Aorta (tissue), 5 donors: Measurements from ENCODE around the gene PLA2G4D. TPM values are rescaled to one million over a fixed set of nuclear protein-coding genes. Genes with fewer than 3 reads are reported as not detected.

Source experiments
- ATAC-seq: fragments of 200-7000 bp; cut with Tn5 transposase; one replicate; pipeline ENCODE4 v1.9.1; 2022; ENCODE audit warnings: moderate library complexity; ENCODE audit not compliant: low FRiP score
- DNase-seq, 2 donors: peaks; one replicate each; pipeline ENCODE4 v3.0.0-alpha.2; 2020
- H3K27ac ChIP-seq, 2 donors: one replicate each; pipeline ENCODE4 v1.5.1; 2013; ENCODE audit warnings: low read length in 2 of 2, mild to moderate bottlenecking in 2 of 2, moderate library complexity in 2 of 2, control low read depth in 1 of 2, inconsistent platforms in 1 of 2, low read depth in 1 of 2
- H3K27me3 ChIP-seq, 2 donors: one replicate each; pipeline ENCODE4 v1.6.1; 2013; ENCODE audit warnings: control low read depth in 1 of 2, low read length in 1 of 2, mild to moderate bottlenecking in 1 of 2, moderate library complexity in 1 of 2; ENCODE audit not compliant: insufficient read depth in 2 of 2, control insufficient read depth in 1 of 2
- H3K36me3 ChIP-seq, 2 donors: one replicate each; pipeline ENCODE4 v1.6.1; 2013; ENCODE audit warnings: control low read depth in 1 of 2, low read length in 1 of 2, mild to moderate bottlenecking in 1 of 2; ENCODE audit not compliant: insufficient read depth in 2 of 2, control insufficient read depth in 1 of 2
- H3K4me1 ChIP-seq, 2 donors: one replicate each; pipeline ENCODE4 v1.6.1; 2013; ENCODE audit warnings: low read length in 2 of 2, control low read depth in 1 of 2, mild to moderate bottlenecking in 1 of 2, moderate library complexity in 1 of 2; ENCODE audit not compliant: insufficient read depth in 2 of 2, control insufficient read depth in 1 of 2
- H3K4me3 ChIP-seq, 2 donors: one replicate each; pipeline ENCODE4 v1.5.1; 2013; ENCODE audit warnings: low read length in 2 of 2, control low read depth in 1 of 2, mild to moderate bottlenecking in 1 of 2
- H3K9me3 ChIP-seq: one replicate; pipeline ENCODE4 v1.6.1; 2013; ENCODE audit warnings: mild to moderate bottlenecking, low read length; ENCODE audit not compliant: control insufficient read depth
- WGBS, 2 donors: extraction: QIAGEN DNeasy Blood & Tissue Kit; methylation state at CpG; one replicate each; pipeline ENCODE4 v1.1.7; 2013; 5-methylcytosine and 5-hydroxymethylcytosine counted together
- intact Hi-C, 2 donors: fragments of 100-400 bp; cut with DNase I; formaldehyde crosslinking; loops; one replicate each; pipeline versions ENCODE4 v1.14.2 to v1.15.0; 2022
- polyA plus RNA-seq, 2 donors: library from polyadenylated mRNA; stranded (reverse); fragments of 200-250 nt; gene quantifications; one replicate each; pipeline ENCODE4 v1.2.3, GENCODE V29; 2013
- total RNA-seq, 2 donors: library from RNA; stranded (reverse); fragmentation: NEBNext Ultra II Directional; extraction: Animal tissue kit (Norgen Biotek cat#: 25700); gene quantifications; one replicate each; pipeline ENCODE4 v1.2.1, GENCODE V29; 2021
- donor health status: healthy with polysubstance abuse.
- donor health status: Bipolar disorder and iron deficiency.
- donor health status: DM: no; HTN: no; CAD: no.
- donor health status: DM: no; HTN: no; CAD: no.
- donor health status: DM: yes; HTN: yes; CAD: no.

Gene PLA2G4D
- total and polyA plus RNA-seq, 4 donors: not detected

GRCh38 chr15:42131826-42132806, 37.8 kb upstream of the PLA2G4D start:
- DNase-seq: no peak
- intact Hi-C loops: loop anchor here in 1 of 2 donors (10.0 kb wide), 1 partner anchor 147 kb away; no protein-coding TSS in a partner anchor
- Histone ChIP-seq H3K27me3 (no peaks in the 10 kb centered on the region), H3K4me1 (no peaks in the 10 kb centered on the region), H3K36me3 (no peaks in the 10 kb centered on the region), H3K27ac (no peak overlapping the region), H3K9me3 (no peaks in the 10 kb centered on the region), H3K4me3 (no peak overlapping the region)
- WGBS, 2 donors: 69 to 71% methylated on average over 9 of the region's 9 CpGs
- ATAC-seq: no peak

GRCh38 chr15:42131006-42131405, 36.6 kb upstream of the PLA2G4D start:
- Histone ChIP-seq H3K9me3 (no peaks in the 10 kb centered on the region), H3K4me3 (no peak overlapping the region), H3K36me3 (no peaks in the 10 kb centered on the region), H3K27ac (no peak overlapping the region), H3K4me1 (no peaks in the 10 kb centered on the region), H3K27me3 (no peaks in the 10 kb centered on the region)
- intact Hi-C loops: loop anchor here in 1 of 2 donors (10.0 kb wide), 1 partner anchor 146 kb away; no protein-coding TSS in a partner anchor
- ATAC-seq (no peak), DNase-seq (no peak)
- WGBS, 2 donors: 97 to 100% methylated on average over 1 of the region's 1 CpG

GRCh38 chr15:42130246-42130986, 36.1 kb upstream of the PLA2G4D start:
- DNase-seq (no peak), ATAC-seq (no peak)
- H3K27me3 ChIP-seq: no peaks in the 10 kb centered on the region
- intact Hi-C loops: loop anchor here in 1 of 2 donors (10.0 kb wide), 1 partner anchor 146 kb away; no protein-coding TSS in a partner anchor
- no peak overlapping the region for H3K4me3 ChIP-seq
- no peaks in the 10 kb centered on the region for H3K9me3 ChIP-seq
- H3K27ac ChIP-seq: no peak overlapping the region
- WGBS, 2 donors: 63 to 77% methylated on average over 8 of the region's 8 CpGs
- no peaks in the 10 kb centered on the region for H3K36me3 ChIP-seq
- H3K4me1 ChIP-seq: no peaks in the 10 kb centered on the region

GRCh38 chr15:42129364-42129763, 35.0 kb upstream of the PLA2G4D start:
- no peaks in the 10 kb centered on the region for H3K27me3 ChIP-seq
- no peak for DNase-seq
- intact Hi-C loops: no loop called here
- H3K36me3 ChIP-seq: no peaks in the 10 kb centered on the region
- H3K4me3 ChIP-seq: no peak overlapping the region
- WGBS, 2 donors: 75 to 83% methylated on average over 2 of the region's 2 CpGs
- no peaks in the 10 kb centered on the region for H3K4me1 ChIP-seq
- H3K9me3 ChIP-seq: no peaks in the 10 kb centered on the region
- no peak for ATAC-seq
- no peak overlapping the region for H3K27ac ChIP-seq

GRCh38 chr15:42128476-42128875, 34.1 kb upstream of the PLA2G4D start:
- Histone ChIP-seq H3K4me1 (no peaks in the 10 kb centered on the region), H3K9me3 (no peaks in the 10 kb centered on the region), H3K27ac (no peak overlapping the region), H3K27me3 (no peaks in the 10 kb centered on the region), H3K4me3 (no peak overlapping the region), H3K36me3 (no peaks in the 10 kb centered on the region)
- DNase-seq (no peak), ATAC-seq (no peak)
- 66 to 74% methylated on average over 6 of the region's 6 CpGs for WGBS, 2 donors
- intact Hi-C loops: no loop called here

GRCh38 chr15:42123546-42123945, 29.2 kb upstream of the PLA2G4D start:
- H3K36me3 ChIP-seq: no peaks in the 10 kb centered on the region
- no peaks in the 10 kb centered on the region for H3K4me1 ChIP-seq
- H3K4me3 ChIP-seq: no peak overlapping the region
- DNase-seq (no peak), ATAC-seq (no peak)
- WGBS, 2 donors: 91 to 97% methylated on average over 3 of the region's 3 CpGs
- no peaks in the 10 kb centered on the region for H3K27me3 ChIP-seq
- intact Hi-C loops: no loop called here
- H3K9me3 ChIP-seq: no peaks in the 10 kb centered on the region
- no peak overlapping the region for H3K27ac ChIP-seq

GRCh38 chr15:42121682-42122081, 27.3 kb upstream of the PLA2G4D start:
- H3K4me3 ChIP-seq: no peak overlapping the region
- H3K36me3 ChIP-seq: no peaks in the 10 kb centered on the region
- no peak for ATAC-seq
- 29 to 61% methylated on average over 2 of the region's 2 CpGs for WGBS, 2 donors
- H3K27ac ChIP-seq: no peak overlapping the region
- no peak for DNase-seq
- H3K4me1 ChIP-seq: no peaks in the 10 kb centered on the region
- H3K27me3 ChIP-seq: no peaks in the 10 kb centered on the region
- no peaks in the 10 kb centered on the region for H3K9me3 ChIP-seq
- intact Hi-C loops: no loop called here

- no peaks in the 10 kb centered on the region for H3K4me1 ChIP-seq
- ATAC-seq (no peak), DNase-seq (no peak)
- intact Hi-C loops: no loop called here
- no peaks in the 10 kb centered on the region for H3K27me3 ChIP-seq
- no peak overlapping the region for H3K4me3 ChIP-seq
- H3K9me3 ChIP-seq: no peaks in the 10 kb centered on the region
- no peaks in the 10 kb centered on the region for H3K36me3 ChIP-seq
- H3K27ac ChIP-seq: no peak overlapping the region
- 91 to 94% methylated on average over 6 of the region's 6 CpGs for WGBS, 2 donors
Measured at GRCh38 chr15:42121021-42121420, 26.7 kb upstream of the PLA2G4D start.
